ENCODE measurements around the gene AAK1. TPM values are rescaled to one million over a fixed set of nuclear protein-coding genes. Genes with fewer than 3 reads are reported as not detected.

The AAK1 gene
- total RNA-seq (2022; extraction: Qiagen RNA extraction; ENCODE audit: low read depth): 11.5 to 19.7 TPM (median 15.2 TPM) in 5 replicates

DNA sequence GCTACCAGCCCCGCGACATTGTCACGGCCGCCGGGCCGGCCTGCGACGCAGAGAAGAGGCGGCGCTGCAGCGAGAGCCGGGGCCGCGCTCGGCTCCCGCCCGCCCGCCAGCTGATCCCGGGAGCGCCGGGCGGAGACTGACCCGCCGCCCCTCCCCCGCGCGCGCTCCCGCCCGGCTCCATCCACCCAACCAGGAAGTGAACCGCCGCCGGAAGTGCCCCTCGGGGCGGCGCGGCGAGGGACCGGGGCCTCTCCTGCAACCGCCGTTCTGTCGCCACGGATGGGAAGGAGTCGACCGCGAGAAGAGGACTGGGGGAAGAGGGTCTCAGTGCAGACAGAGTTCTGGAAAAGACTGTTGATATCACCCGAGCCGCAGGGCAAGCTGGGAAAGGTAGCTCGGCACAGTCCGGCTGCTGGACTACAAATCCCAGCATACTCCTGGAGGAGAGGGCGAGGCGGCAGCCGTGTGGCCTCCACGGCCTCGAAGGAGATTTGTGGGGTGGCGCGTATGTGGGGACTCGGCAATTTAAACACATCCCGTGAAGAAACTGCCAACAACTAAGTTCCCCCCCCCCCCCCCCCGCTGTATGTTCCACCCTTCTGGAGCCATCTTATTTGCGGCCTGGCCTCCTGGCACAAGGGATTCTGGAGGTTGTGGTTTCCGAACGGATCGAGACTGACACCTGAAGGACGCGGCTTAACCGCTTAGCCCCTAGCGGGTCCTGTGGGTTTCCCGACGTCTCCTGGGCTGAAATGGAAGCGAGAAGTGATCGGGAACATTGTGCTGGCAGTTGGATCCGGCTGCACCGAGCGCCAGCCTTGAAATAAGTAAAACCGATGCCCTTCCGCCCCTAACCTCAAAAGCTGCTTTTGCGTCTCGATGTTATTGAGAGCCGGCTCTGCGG, at the start of gene AAK1:
Gene AAK1, minus strand, starts transcription at position 138 of the 904 bp plus-strand sequence. CDS start 699 bp downstream, outside the sequence.

DNA sequence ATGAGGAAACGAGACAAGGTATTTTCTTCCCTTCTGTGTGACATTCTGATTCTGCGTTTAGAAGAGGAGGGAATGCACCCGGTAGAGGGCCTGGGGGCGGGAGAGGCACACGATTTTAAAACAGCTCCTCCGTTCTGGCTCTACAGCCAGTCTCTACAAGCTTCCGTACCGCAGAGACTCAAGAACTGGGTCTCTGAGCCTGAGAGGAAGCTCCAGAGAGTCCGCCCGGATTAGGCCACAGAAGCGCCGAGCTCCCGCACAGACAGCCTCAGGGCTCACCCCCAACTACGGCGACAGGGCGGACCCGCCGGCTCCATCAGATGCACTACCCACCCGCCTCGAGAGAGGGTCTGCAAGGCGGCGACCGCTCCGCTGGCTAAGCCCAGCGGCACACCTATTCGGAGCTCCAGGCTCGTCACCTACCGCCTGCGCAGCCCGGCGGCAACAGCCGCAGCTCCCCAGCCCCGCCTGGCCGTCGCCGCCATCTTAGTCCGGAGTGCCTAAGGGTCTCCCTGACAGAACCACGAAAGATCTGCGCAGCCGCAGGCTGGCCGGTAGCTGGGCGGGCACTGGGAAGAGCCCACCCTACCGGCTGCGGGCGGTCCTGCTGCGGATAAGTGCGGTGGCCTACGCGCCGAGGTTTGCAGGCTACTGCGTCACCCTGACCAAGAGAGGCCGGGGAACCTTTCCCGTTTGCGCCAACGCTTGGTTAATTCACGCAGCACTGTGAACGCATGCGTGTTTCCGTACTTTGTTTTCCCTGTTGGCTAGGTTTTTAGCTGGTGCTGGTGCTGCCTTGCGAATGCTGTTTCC, 206.4 kb downstream of the AAK1 start, which contains the start of gene NFU1:
Gene NFU1, minus strand, starts transcription at position 498 of the 813 bp plus-strand sequence. Its CDS starts 13 bp downstream, at position 485.

Other genes starting within 250 kb of the AAK1 start
- gene NFU1, start 206.3 kb downstream of the AAK1 start, total RNA-seq (2022; extraction: Qiagen RNA extraction; ENCODE audit: low read depth): 40.3 to 50.0 TPM (median 46.1 TPM) in 5 replicates
- 310 to 373 TPM (median 348 TPM) in 5 replicates for gene ANXA4, start 98.4 kb upstream of the AAK1 start, total RNA-seq (2022; extraction: Qiagen RNA extraction; ENCODE audit: low read depth)
- 9.0 to 11.8 TPM (median 10.5 TPM) in 5 replicates for gene GMCL1, start 185.9 kb upstream of the AAK1 start, total RNA-seq (2022; extraction: Qiagen RNA extraction; ENCODE audit: low read depth)